HTERT RPE-1 (cell line): Measurements from ENCODE around the gene VPS9D1.
"Not testable (repeated sequence)": the region's sequence is repeated elsewhere in the genome, so short reads cannot be mapped to it uniquely, and the experiment has no call there.

Source experiments
- in situ Hi-C: fragments of 300-500 bp; cut with MboI; formaldehyde crosslinking; loops from 4 replicates; pipeline ENCODE4 v1.14.3; 2020; ENCODE audit warnings: low sequenced_read_pairs

The VPS9D1 gene

GRCh38 chr16:89695086-89695874 is 25.4 kb downstream of the VPS9D1 start:
- in situ Hi-C loops = no loop called here

- in situ Hi-C loops = not testable (repeated sequence)
Observed at GRCh38 chr16:89694784-89695085, 26.0 kb downstream of the VPS9D1 start.

- in situ Hi-C loops = no loop called here
Observed at GRCh38 chr16:89693931-89694783, 26.5 kb downstream of the VPS9D1 start.

- in situ Hi-C loops = no loop called here
Observed at GRCh38 chr16:89693289-89693731, 27.4 kb downstream of the VPS9D1 start.

GRCh38 chr16:89691986-89692569 is 28.6 kb downstream of the VPS9D1 start:
- in situ Hi-C loops = no loop called here

GRCh38 chr16:89691231-89691985 is 29.3 kb downstream of the VPS9D1 start:
- in situ Hi-C loops = no loop called here

GRCh38 chr16:89690392-89690901 is 30.3 kb downstream of the VPS9D1 start:
- in situ Hi-C loops = no loop called here

- in situ Hi-C loops = not testable (repeated sequence)
Observed at GRCh38 chr16:89689621-89690020, 31.1 kb downstream of the VPS9D1 start.

GRCh38 chr16:89689142-89689541 is 31.6 kb downstream of the VPS9D1 start:
- in situ Hi-C loops = no loop called here

GRCh38 chr16:89688395-89688794 is 32.3 kb downstream of the VPS9D1 start:
- in situ Hi-C loops = no loop called here

GRCh38 chr16:89687092-89687940 is 33.4 kb downstream of the VPS9D1 start:
- in situ Hi-C loops = no loop called here

- in situ Hi-C loops = no loop called here
Observed at GRCh38 chr16:89686520-89687091, 34.1 kb downstream of the VPS9D1 start, which contains the start of gene CDK10. TSS of gene CDK10 (plus strand) at chr16:89686689. CDS start at chr16:89686711, 22 bp downstream.

- in situ Hi-C loops = no loop called here
Observed at GRCh38 chr16:89685916-89686315, 34.8 kb downstream of the VPS9D1 start.

- in situ Hi-C loops = no loop called here
Observed at GRCh38 chr16:89678258-89678657, 42.4 kb downstream of the VPS9D1 start.

- in situ Hi-C loops = no loop called here
Observed at GRCh38 chr16:89672177-89672941, 48.3 kb downstream of the VPS9D1 start.

- in situ Hi-C loops = not testable (repeated sequence)
Observed at GRCh38 chr16:89671565-89671964, 49.1 kb downstream of the VPS9D1 start.

- in situ Hi-C loops = no loop called here
Observed at GRCh38 chr16:89670496-89671431, 49.9 kb downstream of the VPS9D1 start.

GRCh38 chr16:89669755-89670154 is 50.9 kb downstream of the VPS9D1 start:
- in situ Hi-C loops = no loop called here
